GM23338 (cell line): ENCODE data around the gene CAND1. TPM values are rescaled to one million over a fixed set of nuclear protein-coding genes. Genes with fewer than 3 reads are reported as not detected.

Source experiments
- CREB1 ChIP-seq: fragments of 250-450 bp; sonication (Bioruptor Pico); IDR thresholded peaks from 2 replicates; pipeline ENCODE4 v1.5.0; 2020; ENCODE audit warnings: low read depth, mild to moderate bottlenecking, moderate library complexity
- ETS1 ChIP-seq: IDR thresholded peaks from 2 replicates; pipeline ENCODE4 v1.6.1; 2016; ENCODE audit warnings: antibody characterized with exemption
- EZH2 ChIP-seq: fragments of 200-600 bp; sonication (generic); IDR thresholded peaks from one replicate; pipeline ENCODE4 v1.8.0; 2017; ENCODE audit warnings: antibody characterized with exemption, mild to moderate bottlenecking, low read depth; ENCODE audit not compliant: unreplicated experiment
- EZH2phosphoT487 ChIP-seq: fragments of 200-600 bp; sonication (generic); IDR thresholded peaks from one replicate; pipeline ENCODE4 v1.8.1; 2018; ENCODE audit warnings: antibody characterized with exemption; ENCODE audit not compliant: unreplicated experiment
- JUNB ChIP-seq: IDR thresholded peaks from one replicate; pipeline ENCODE4 v1.6.1; 2016; ENCODE audit warnings: antibody characterized with exemption; ENCODE audit not compliant: unreplicated experiment
- STAT1 ChIP-seq: IDR thresholded peaks from one replicate; pipeline ENCODE4 v1.6.1; 2016; ENCODE audit warnings: antibody characterized with exemption; ENCODE audit not compliant: unreplicated experiment
- ZNF114 ChIP-seq: fragments of 250-450 bp; sonication (Bioruptor Pico); IDR thresholded peaks from 2 replicates; pipeline ENCODE4 v1.5.0; 2020; ENCODE audit warnings: mild to moderate bottlenecking, moderate library complexity
- ZNF331 ChIP-seq: fragments of 250-450 bp; sonication (Bioruptor Pico); IDR thresholded peaks from 2 replicates; pipeline ENCODE4 v1.5.0; 2020; ENCODE audit warnings: low read depth, mild to moderate bottlenecking, moderate library complexity
- ZNF462 ChIP-seq: fragments of 250-450 bp; sonication (Bioruptor Pico); IDR thresholded peaks from 2 replicates; pipeline ENCODE4 v1.5.0; 2020; ENCODE audit warnings: mild to moderate bottlenecking, moderate library complexity
- polyA plus RNA-seq: library from polyadenylated mRNA; unstranded; fragments of >200 nt; fragmentation: Nextera tagmentation; extraction: Ambion mirVana; gene quantifications from 2 replicates; pipeline ENCODE4 v1.2.1, GENCODE V29; 2016
- total RNA-seq: library from RNA; depleted of rRNA; stranded (reverse); fragments of >200 nt; shearing (Covaris generic); gene quantifications from 2 replicates; pipeline ENCODE4 v1.2.3, GENCODE V29; 2014
- TF ChIP-seq, protein P1 (sequence below), 2 experiments: fragments of 200-600 bp in 1 of 2; sonication (generic) in 1 of 2; conservative IDR thresholded peaks; 2 replicates each; pipeline versions ENCODE4 v1.5.1 to v1.6.1; 2016 to 2017; ENCODE audit warnings: antibody characterized with exemption in 2 of 2, low read depth in 2 of 2, mild to moderate bottlenecking in 2 of 2, moderate library complexity in 1 of 2

CAND1 gene
- total and polyA plus RNA-seq, 2 experiments from 2014 or later: 71.4 to 151 TPM

GRCh38 chr12:67356380-67356774 lies 87.2 kb downstream of the CAND1 start (continued):
- TF ChIP-seq ZNF462 (CRISPR knock-in tag): no peak
- TF ChIP-seq ZNF331: no peak
- no peak for TF ChIP-seq ETS1
- TF ChIP-seq, protein P1, sequence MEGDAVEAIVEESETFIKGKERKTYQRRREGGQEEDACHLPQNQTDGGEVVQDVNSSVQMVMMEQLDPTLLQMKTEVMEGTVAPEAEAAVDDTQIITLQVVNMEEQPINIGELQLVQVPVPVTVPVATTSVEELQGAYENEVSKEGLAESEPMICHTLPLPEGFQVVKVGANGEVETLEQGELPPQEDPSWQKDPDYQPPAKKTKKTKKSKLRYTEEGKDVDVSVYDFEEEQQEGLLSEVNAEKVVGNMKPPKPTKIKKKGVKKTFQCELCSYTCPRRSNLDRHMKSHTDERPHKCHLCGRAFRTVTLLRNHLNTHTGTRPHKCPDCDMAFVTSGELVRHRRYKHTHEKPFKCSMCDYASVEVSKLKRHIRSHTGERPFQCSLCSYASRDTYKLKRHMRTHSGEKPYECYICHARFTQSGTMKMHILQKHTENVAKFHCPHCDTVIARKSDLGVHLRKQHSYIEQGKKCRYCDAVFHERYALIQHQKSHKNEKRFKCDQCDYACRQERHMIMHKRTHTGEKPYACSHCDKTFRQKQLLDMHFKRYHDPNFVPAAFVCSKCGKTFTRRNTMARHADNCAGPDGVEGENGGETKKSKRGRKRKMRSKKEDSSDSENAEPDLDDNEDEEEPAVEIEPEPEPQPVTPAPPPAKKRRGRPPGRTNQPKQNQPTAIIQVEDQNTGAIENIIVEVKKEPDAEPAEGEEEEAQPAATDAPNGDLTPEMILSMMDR (conservative IDR thresholded peaks at IDR 0.05; ENCODE audit: low read depth in 2 of 2): no peak
- TF ChIP-seq EZH2: no peak
- no peak for TF ChIP-seq EZH2phosphoT487
- TF ChIP-seq CREB1 (CRISPR knock-in tag): no peak
- TF ChIP-seq JUNB: no peak
- TF ChIP-seq ZNF114 (CRISPR knock-in tag): no peak
- TF ChIP-seq STAT1: no peak
